Esophagus squamous epithelium (tissue), 4 donors: ENCODE measurements around the gene TTC23L.

Experiments
- POLR2A ChIP-seq, 4 donors: fragments of 450-650 bp; IDR thresholded peaks; one replicate each; pipeline ENCODE4 v1.6.1; 2017; ENCODE audit warnings: antibody characterized with exemption in 4 of 4, mild to moderate bottlenecking in 4 of 4, moderate library complexity in 3 of 4
- TF ChIP-seq, protein P1 (sequence below), 6 experiments: fragments of 450-650 bp in 4 of 6; fragments of 200-600 bp in 2 of 6; sonication (generic) in 2 of 6; IDR thresholded peaks; one replicate each; pipeline ENCODE4 v1.5.1; 2016 to 2019; ENCODE audit warnings: antibody characterized with exemption in 6 of 6, mild to moderate bottlenecking in 4 of 6, moderate library complexity in 4 of 6

- no peak for TF ChIP-seq POLR2A (IDR thresholded peaks at IDR 0.05)
- TF ChIP-seq, protein P1, sequence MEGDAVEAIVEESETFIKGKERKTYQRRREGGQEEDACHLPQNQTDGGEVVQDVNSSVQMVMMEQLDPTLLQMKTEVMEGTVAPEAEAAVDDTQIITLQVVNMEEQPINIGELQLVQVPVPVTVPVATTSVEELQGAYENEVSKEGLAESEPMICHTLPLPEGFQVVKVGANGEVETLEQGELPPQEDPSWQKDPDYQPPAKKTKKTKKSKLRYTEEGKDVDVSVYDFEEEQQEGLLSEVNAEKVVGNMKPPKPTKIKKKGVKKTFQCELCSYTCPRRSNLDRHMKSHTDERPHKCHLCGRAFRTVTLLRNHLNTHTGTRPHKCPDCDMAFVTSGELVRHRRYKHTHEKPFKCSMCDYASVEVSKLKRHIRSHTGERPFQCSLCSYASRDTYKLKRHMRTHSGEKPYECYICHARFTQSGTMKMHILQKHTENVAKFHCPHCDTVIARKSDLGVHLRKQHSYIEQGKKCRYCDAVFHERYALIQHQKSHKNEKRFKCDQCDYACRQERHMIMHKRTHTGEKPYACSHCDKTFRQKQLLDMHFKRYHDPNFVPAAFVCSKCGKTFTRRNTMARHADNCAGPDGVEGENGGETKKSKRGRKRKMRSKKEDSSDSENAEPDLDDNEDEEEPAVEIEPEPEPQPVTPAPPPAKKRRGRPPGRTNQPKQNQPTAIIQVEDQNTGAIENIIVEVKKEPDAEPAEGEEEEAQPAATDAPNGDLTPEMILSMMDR (IDR thresholded peaks at IDR 0.05): no peak
These were observed 61.7 kb downstream of the TTC23L start for GRCh38 chr5:34900652-34901051.
